Central memory CD8-positive, alpha-beta T cell (primary cell): ENCODE results near the gene LCP2.

ENCODE experiments used
- ATAC-seq: fragments of 150-1000 bp; cut with Tn5 transposase; replicated peaks from 2 replicates; pipeline ENCODE4 v1.10.0; 2022; ENCODE audit warnings: mild to moderate bottlenecking, moderate FRiP score, moderate number of reproducible peaks; ENCODE audit not compliant: poor library complexity, severe bottlenecking; ENCODE audit errors: extremely low read depth
- DNase-seq, 2 donors: peaks; one replicate each; pipeline ENCODE4 v3.0.0; 2021; ENCODE audit warnings: low spot score in 2 of 2
- H3K27ac Mint-ChIP-seq: one replicate; pipeline ENCODE4 v1.8.0; 2022; ENCODE audit warnings: low read depth, mild to moderate bottlenecking, moderate library complexity, mixed read lengths
- H3K27me3 Mint-ChIP-seq: one replicate; pipeline ENCODE4 v1.8.0; 2022; ENCODE audit warnings: mixed read lengths
- H3K36me3 Mint-ChIP-seq: one replicate; pipeline ENCODE4 v1.8.0; 2022; ENCODE audit warnings: mild to moderate bottlenecking, moderate library complexity, mixed read lengths; ENCODE audit not compliant: insufficient read depth
- H3K4me1 Mint-ChIP-seq: one replicate; pipeline ENCODE4 v1.8.0; 2022; ENCODE audit warnings: mixed read lengths
- H3K4me3 Mint-ChIP-seq: one replicate; pipeline ENCODE4 v1.8.0; 2022; ENCODE audit warnings: mild to moderate bottlenecking, moderate library complexity, mixed read lengths
- H3K9me3 Mint-ChIP-seq: one replicate; pipeline ENCODE4 v1.8.0; 2022; ENCODE audit warnings: mixed read lengths

Gene LCP2

DNA sequence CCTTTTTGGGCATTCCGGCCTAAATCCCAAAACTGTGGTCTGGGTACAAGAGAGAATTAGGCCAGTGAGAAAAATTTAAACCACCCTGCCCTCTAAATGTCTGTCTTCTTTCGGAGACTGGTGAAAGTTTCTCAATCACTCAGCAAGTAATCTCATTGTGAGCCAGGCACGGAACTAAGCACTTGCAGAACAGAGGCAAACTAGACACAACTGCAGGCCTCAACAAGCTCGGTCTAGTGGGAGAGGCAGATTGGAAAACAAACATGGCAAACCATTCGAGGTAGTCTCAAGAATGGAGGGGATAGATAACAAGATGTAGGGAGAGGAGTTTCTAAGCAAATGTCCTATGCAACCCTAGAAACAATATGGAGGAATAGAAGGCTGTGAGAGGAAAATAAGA, 73.7 kb downstream of the LCP2 start:
- no peak overlapping the region for H3K27ac Mint-ChIP-seq
- H3K4me1 Mint-ChIP-seq = peaks cover 8% of the 10 kb centered on the region
- H3K36me3 Mint-ChIP-seq = no peaks in the 10 kb centered on the region
- no peak for ATAC-seq
- no peaks in the 10 kb centered on the region for H3K27me3 Mint-ChIP-seq
- no peaks in the 10 kb centered on the region for H3K9me3 Mint-ChIP-seq
- no peak for DNase-seq
- no peak overlapping the region for H3K4me3 Mint-ChIP-seq

DNA sequence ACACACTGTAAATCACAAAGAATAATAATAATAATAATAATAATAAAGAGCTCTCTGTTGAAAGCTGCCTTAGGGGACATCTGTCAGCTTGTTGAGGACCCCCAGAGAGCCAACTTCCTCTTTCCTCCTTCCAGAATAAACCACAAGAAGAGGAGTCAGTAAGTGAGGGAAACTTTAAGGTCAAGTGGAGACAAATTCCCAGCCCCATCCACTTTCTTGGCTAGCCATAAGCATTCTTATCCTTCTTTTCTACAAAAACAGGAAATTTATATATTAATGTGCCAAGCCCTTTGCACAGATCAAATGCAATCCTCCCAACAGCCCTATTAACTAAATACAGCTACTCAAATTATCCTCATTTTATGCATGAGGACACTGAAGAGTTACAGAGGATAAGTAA, 74.2 kb downstream of the LCP2 start:
- ATAC-seq (no peak), DNase-seq (no peak)
- Mint-ChIP-seq H3K27me3 (no peaks in the 10 kb centered on the region), H3K9me3 (no peaks in the 10 kb centered on the region), H3K4me1 (peaks cover 8% of the 10 kb centered on the region), H3K36me3 (no peaks in the 10 kb centered on the region), H3K27ac (no peak overlapping the region), H3K4me3 (no peak overlapping the region)

DNA sequence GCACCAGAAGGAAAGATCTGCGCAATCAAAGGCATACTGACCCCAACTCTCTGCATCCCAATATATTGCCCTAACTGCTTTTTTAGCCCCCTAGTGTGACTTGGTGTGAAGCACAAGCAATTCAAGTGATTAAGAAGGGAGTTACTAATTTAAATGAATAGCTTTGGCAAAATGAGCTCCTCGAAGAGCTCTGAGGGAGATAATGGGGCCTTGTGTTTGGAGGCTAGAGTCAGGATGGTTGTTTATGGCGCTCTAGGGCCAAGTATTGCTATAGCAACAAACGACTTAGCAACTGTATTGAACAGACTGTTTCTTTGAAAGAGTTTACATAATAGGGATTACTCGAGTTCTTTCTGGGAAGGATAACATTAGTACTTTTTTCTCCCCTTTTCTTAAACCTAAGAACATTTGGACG, 76.2 kb downstream of the LCP2 start:
- DNase-seq (no peak), ATAC-seq (no peak)
- Mint-ChIP-seq H3K36me3 (no peaks in the 10 kb centered on the region), H3K4me1 (peaks cover 8% of the 10 kb centered on the region), H3K9me3 (no peaks in the 10 kb centered on the region), H3K4me3 (no peak overlapping the region), H3K27me3 (no peaks in the 10 kb centered on the region), H3K27ac (no peak overlapping the region)

DNA sequence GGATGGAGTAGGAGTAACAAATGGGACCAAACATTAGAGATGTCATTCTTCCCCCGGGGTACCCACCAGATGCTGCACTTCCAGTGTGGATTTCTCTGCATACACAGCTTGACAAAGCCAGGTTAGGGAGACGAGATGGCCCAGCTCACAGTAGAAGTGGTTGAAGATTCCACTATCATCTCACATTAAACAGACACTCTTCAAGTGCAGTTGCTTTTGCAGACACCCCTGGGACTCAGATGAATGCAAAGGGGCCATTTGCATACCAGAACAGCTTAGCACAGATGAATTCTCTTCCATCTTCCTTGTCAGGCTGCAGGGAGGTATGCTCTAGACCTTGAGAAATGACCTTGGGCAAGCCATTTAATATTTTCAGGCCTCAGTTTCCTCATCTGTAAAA, 77.4 kb downstream of the LCP2 start:
- DNase-seq (no peak), ATAC-seq (no peak)
- H3K36me3 Mint-ChIP-seq = no peaks in the 10 kb centered on the region
- H3K4me1 Mint-ChIP-seq = no peaks in the 10 kb centered on the region
- no peaks in the 10 kb centered on the region for H3K27me3 Mint-ChIP-seq
- no peaks in the 10 kb centered on the region for H3K9me3 Mint-ChIP-seq
- H3K27ac Mint-ChIP-seq = no peak overlapping the region
- H3K4me3 Mint-ChIP-seq = no peak overlapping the region

DNA sequence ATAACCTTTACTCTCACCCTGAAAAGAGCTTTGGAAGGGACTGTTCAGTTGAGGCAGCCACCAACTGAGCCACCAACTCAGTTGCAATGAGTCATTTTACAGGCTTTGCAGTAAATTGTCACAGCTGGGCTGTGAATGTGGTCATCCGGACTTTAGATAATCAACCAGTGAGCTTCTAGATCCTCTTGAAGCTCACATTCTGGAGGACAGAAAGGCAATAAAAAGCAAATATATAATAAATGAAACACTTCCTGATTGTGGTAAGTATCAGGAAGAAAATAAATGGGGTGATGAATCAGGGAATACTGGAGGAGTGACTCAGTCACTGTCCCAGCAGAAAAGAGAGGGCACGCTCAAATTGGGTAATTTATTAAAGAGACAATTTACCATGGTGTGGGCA, 78.0 kb downstream of the LCP2 start:
- no peak for ATAC-seq
- Mint-ChIP-seq H3K27ac (no peak overlapping the region), H3K4me1 (no peaks in the 10 kb centered on the region), H3K9me3 (no peaks in the 10 kb centered on the region), H3K36me3 (no peaks in the 10 kb centered on the region), H3K27me3 (no peaks in the 10 kb centered on the region), H3K4me3 (no peak overlapping the region)
- no peak for DNase-seq

DNA sequence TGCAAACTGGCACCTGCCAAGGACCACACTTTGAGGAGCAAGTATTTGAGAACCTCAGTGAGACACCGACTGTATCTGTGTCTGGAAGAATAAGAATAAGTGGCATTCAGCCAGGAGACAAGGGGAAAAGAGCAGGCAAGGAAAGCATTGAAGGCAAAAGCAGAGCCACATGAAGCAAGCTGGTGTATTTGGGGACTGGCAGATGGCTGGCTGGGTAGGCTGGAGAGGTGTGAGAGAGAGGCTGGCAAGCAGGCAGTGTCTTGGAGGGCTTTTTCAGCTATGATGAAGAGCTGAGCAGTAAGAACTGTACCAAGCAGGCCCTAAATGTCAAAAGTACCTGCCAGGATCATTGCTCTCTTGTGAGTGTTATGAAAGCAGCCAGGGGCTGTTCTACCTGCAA, 78.9 kb downstream of the LCP2 start:
- Mint-ChIP-seq H3K27me3 (no peaks in the 10 kb centered on the region), H3K4me1 (no peaks in the 10 kb centered on the region), H3K36me3 (no peaks in the 10 kb centered on the region), H3K9me3 (no peaks in the 10 kb centered on the region), H3K27ac (no peak overlapping the region), H3K4me3 (no peak overlapping the region)
- no peak for ATAC-seq
- no peak for DNase-seq

DNA sequence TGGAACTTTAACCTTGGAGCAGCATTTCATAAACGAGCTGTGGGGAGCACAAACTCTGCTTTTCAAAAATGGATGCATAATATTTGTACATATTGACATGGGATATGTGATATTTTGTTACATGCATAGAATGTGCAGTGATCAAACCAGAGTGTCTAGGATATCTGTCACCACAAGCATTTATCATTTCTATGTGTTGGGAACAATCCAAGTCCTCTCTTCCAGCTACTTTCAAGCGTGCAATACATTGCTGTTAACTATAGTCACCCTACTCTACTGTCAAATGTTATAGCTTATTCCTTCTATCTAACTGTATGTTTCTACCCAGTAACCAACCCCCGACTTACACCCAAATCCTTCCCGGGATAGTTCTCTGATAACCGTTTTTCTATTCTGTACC, 79.7 kb downstream of the LCP2 start:
- H3K27me3 Mint-ChIP-seq = no peaks in the 10 kb centered on the region
- no peak for DNase-seq
- H3K9me3 Mint-ChIP-seq = no peaks in the 10 kb centered on the region
- no peaks in the 10 kb centered on the region for H3K4me1 Mint-ChIP-seq
- H3K36me3 Mint-ChIP-seq = no peaks in the 10 kb centered on the region
- H3K4me3 Mint-ChIP-seq = no peak overlapping the region
- H3K27ac Mint-ChIP-seq = no peak overlapping the region
- no peak for ATAC-seq

DNA sequence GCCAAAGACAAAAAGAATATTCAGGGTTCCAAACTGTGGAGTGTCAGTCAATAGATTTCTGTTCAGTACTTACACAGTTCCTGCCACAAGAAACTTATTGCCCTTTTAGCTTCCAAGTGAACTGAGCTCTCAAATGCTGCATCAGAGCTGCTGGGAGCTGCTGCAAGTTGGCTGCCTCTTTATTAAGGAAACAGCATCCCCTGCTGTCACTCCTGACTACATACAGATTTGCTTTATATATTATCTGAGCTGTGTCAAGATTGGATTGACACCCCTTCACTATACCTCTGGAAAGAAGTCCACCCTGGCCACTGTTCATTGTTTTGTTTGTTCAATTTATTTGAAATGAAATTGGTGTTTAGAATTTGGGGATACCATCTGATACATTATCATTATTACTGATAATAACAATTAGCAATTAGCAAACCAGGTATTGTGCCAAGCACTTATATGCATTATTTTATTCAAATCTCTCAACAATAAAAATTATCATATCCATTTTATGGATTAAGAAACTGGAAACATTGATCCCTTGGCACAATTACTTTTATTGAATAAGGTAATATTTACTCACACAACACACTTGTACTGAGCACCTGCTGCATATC, 81.2 kb downstream of the LCP2 start:
- Mint-ChIP-seq H3K9me3 (no peaks in the 10 kb centered on the region), H3K4me3 (no peak overlapping the region), H3K27me3 (no peaks in the 10 kb centered on the region), H3K27ac (no peak overlapping the region), H3K36me3 (no peaks in the 10 kb centered on the region), H3K4me1 (no peaks in the 10 kb centered on the region)
- no peak for DNase-seq
- ATAC-seq = no peak

DNA sequence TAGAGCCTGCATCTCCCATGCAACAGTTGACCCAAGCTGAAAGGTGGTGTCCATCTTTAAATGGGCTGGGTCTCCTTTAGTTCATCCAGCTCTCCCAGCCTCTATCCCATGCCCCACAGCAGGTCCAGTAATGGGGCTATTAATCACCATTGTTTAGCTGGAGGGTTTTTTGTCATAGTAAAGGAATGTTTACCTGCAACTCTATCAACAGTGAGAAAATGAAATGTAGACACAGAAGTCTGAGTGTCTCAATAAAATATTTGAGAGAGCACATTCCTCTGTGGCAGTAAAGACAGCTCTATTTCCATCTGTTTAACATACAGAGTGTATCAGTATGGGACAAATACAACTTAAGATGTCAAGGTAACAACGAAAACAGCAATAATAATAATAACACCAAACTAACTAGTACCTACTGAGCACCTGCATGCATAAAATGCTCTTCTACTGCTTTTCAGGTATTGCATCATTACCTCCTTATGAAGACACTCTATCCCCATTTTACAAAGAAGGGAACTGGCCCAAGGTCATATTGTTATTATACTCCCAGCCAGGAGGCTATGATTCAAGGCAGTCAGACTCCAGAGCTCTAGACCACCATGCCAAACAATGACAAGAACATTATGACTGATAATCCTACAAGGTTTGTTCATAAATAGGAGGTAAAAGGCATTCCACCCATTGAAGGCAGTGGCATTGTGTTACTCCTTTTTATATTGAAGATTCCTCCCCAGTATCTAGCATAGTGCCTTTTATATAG, 85.8 kb downstream of the LCP2 start:
- DNase-seq (no peak), ATAC-seq (no peak)
- no peak overlapping the region for H3K27ac Mint-ChIP-seq
- H3K27me3 Mint-ChIP-seq = peaks cover 39% of the 10 kb centered on the region
- no peaks in the 10 kb centered on the region for H3K9me3 Mint-ChIP-seq
- no peaks in the 10 kb centered on the region for H3K36me3 Mint-ChIP-seq
- no peak overlapping the region for H3K4me3 Mint-ChIP-seq
- H3K4me1 Mint-ChIP-seq = no peaks in the 10 kb centered on the region

DNA sequence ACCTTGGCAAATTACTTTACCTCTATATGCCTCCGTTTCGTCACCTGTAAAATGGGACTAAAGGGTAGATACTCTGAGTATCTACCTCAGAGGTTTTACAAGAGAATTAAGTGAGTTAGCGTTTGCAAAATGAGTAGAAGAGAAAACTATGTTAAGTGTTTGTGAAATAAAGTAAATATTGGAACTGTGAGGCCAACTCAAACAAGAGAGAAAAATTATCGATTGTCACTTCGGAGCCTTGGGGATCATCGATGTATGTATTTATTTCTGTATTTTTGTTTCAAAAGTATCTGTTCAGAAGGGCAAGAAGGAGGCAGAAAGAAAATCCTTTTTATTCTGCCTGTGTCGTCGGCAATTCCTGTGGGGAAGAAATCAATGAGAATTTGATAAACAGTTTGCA, 90.6 kb downstream of the LCP2 start:
- Mint-ChIP-seq H3K27ac (no peak overlapping the region), H3K36me3 (no peaks in the 10 kb centered on the region), H3K9me3 (no peaks in the 10 kb centered on the region), H3K27me3 (peaks cover 75% of the 10 kb centered on the region), H3K4me3 (no peak overlapping the region), H3K4me1 (no peaks in the 10 kb centered on the region)
- no peak for ATAC-seq
- DNase-seq = no peak

DNA sequence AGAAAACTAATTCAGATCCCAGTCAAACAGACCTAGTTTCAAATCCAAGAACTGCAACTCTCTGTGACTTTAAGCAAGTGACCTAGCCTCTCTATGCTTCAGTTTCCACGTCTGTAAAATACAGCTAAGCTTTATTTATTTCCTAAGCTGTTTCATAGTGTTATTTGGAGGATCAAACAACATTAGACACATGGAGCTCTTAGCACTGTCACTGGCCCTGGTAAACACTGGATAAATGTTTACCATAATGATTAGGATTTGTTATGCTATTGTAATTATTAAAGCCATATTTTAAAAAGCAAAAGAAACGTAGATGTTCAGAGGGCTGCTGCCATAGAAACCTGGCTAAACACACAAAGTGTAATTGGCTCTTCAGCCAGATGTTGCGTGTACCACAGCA, 91.4 kb downstream of the LCP2 start:
- Mint-ChIP-seq H3K27me3 (peaks cover 81% of the 10 kb centered on the region), H3K4me3 (no peak overlapping the region), H3K9me3 (no peaks in the 10 kb centered on the region), H3K36me3 (no peaks in the 10 kb centered on the region), H3K4me1 (no peaks in the 10 kb centered on the region), H3K27ac (no peak overlapping the region)
- no peak for ATAC-seq
- no peak for DNase-seq

DNA sequence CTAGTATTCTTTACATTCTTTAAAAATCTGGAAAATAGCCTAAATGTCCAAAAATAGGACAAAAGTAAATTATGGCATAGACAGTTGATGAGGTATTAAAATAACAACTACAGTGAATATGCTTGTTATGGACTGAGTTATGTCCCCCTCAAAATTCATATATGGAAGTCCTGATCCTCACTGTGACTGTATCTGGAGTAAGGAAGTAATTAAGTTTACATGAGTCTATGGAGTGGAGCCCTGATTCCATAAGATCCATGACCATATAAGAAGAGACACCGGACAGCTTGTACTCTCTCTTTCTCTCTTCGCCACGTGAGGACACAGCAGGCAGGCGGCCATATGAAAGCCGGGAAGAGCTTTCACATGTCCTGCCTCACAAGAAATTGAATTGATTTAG, 93.4 kb downstream of the LCP2 start:
- H3K4me3 Mint-ChIP-seq = no peak overlapping the region
- no peaks in the 10 kb centered on the region for H3K36me3 Mint-ChIP-seq
- no peak overlapping the region for H3K27ac Mint-ChIP-seq
- no peak for DNase-seq
- ATAC-seq = no peak
- H3K4me1 Mint-ChIP-seq = no peaks in the 10 kb centered on the region
- peaks cover 65% of the 10 kb centered on the region for H3K27me3 Mint-ChIP-seq
- no peaks in the 10 kb centered on the region for H3K9me3 Mint-ChIP-seq

DNA sequence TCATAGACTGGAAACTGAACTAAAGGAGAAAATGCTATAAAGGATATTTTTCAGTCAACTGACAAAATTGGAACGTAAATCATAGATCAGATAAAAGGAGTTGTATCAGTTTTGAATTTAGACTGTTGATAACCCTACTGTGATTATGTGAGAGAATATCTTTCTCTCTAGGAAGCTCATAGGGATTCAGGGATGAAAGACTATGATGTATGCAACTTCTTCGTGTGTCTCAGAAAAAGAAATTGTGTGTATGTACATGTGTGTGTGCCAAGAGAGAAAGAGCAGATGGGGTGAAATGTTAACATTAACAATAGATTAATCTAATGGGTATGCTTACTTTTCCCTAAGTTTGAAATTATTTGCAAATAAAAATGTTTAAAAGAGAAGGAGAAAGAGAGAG, 95.5 kb downstream of the LCP2 start:
- no peak overlapping the region for H3K27ac Mint-ChIP-seq
- H3K36me3 Mint-ChIP-seq = no peaks in the 10 kb centered on the region
- H3K9me3 Mint-ChIP-seq = no peaks in the 10 kb centered on the region
- peaks cover 46% of the 10 kb centered on the region for H3K27me3 Mint-ChIP-seq
- ATAC-seq (no peak), DNase-seq (no peak)
- no peaks in the 10 kb centered on the region for H3K4me1 Mint-ChIP-seq
- H3K4me3 Mint-ChIP-seq = no peak overlapping the region
